Stimulated activated naive CD4-positive, alpha-beta T cell (primary cell): ENCODE data around the gene PSMA5.
"Not testable (repeated sequence)": the region's sequence is repeated elsewhere in the genome, so short reads cannot be mapped to it uniquely, and the experiment has no call there.

Experiments used
- DNase-seq, 6 experiments: peaks; one replicate each; lab custom pipeline; 2025; lab: John Stamatoyannopoulos, UW

Gene PSMA5

GRCh38 chr1:109392037-109392787, 34.0 kb downstream of the PSMA5 start:
- DNase-seq = no peak

DNA sequence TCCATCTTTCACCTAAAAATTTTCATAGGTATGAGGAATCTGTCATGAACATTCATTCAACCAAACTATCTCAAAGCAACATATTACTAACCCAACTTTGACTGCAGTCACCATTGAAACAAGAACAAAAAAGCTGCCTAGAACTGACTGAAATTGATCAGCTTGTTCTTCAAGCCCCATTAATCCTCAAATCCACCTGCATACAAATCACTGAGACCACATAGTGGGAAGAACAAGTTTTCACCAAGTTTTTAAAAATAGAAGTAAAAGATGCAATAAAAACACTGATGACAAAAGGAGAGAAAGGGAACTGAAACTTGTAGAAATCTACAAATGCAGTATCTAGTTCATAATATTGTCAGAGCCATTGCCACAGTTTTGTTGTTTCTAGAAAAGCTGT, 34.6 kb downstream of the PSMA5 start:
- DNase-seq = no peak

- no peak for DNase-seq
Observed at GRCh38 chr1:109391157-109391556, 35.1 kb downstream of the PSMA5 start.

GRCh38 chr1:109389638-109390341, 36.5 kb downstream of the PSMA5 start:
- no peak for DNase-seq

DNA sequence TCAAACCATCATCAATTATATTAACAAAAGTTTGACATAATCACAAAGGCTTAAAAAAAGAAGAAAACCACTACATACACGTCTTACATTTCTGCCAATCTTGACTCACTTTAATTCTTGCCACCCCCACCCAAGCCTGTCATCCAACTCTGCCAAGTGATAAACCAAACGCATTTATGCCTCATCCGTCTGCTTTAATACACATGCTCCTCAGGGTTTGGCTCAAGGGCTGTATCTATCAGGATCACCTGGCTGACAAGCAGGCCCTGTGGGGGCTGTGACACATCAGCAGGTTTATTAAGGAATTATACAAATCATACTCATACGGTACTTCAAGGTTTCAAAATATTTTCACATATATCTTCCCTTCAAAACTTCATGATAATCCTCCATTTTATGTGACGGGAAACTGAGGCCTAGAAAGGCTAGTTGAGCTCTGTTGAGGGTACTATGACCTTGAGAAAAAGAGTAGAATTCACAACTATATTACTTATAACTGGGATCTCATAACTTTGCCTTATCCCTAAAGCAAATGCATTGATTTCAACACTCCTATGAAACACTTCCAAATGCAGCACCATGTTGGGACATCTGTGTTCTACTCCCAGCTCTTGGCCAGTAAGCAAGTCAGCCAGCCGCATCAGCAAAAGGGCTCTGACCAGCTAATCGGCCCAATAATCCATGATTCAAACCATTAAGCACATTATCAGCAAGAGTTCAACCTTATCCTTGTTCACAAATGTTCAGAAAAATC, 37.2 kb downstream of the PSMA5 start:
- no peak for DNase-seq

- no peak for DNase-seq
Observed at GRCh38 chr1:109388208-109388711, 38.0 kb downstream of the PSMA5 start.

DNA sequence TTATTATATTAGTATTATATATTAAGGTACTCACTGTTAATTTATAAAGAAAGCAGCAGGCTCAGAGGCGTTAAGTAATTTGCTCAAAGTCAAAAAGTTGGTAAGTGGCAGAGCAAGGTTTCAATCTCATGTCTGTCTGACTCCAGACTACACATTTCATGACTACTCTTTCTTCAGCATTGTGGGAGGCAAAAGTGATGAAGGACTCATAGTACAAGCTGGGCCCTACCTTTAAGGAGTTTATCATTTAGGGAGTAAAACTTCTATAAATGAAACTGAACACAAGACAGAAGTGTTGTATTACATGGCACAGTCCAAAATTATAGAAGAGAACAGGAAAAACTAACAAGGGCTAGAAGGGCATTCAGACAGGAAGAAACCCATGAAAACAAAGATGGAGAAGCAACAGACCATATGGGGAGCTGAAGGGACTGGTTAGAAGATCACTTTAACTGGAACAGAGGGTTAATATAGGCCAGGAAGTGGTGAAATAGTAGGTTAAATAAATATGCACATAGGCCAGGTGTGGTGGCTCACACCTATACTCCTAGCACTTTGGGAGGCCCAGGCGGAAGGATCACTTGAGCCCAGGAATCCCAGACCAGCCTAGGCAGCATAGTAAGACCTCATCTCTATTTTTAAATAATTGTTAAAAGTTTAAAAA, 40.1 kb downstream of the PSMA5 start:
- DNase-seq = no peak

DNA sequence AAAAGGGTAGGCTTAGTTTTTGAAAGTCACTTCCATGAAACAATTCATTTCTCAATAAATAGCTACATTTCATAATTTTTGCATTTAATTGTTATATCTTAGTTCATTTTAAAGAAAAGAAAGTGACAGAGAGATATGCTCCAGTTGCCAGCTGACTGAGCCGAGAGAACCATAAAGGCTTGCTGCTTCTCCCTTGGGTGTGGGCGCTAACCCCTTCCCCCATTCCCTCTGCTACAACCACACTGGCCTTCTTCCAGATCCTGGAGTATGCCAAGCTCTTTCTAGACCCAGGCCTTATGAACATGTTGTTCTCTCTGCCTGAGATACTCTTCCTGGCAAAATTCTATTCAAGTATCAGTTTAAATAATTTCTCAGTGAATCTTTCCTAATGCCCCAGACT, 40.8 kb downstream of the PSMA5 start:
- DNase-seq = no peak

DNA sequence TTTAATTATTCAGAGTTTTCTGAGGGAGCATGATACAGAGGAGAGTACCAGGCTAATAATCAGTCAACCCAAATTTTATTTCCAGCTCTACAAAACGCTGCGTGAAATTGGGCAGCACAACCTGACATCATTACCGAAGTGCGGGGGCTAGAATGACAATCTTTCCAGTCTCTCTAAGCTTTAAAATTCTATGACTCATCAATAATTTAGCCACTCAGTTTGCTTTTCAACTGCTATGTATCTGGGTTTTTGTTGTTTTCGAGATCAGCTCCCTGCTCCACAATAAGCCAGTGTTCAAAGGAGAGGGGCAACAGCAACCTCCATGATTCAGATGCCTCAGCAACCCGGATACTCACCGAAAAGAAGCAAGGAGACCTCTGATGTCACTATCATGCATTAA, 42.4 kb downstream of the PSMA5 start:
- DNase-seq = no peak

DNA sequence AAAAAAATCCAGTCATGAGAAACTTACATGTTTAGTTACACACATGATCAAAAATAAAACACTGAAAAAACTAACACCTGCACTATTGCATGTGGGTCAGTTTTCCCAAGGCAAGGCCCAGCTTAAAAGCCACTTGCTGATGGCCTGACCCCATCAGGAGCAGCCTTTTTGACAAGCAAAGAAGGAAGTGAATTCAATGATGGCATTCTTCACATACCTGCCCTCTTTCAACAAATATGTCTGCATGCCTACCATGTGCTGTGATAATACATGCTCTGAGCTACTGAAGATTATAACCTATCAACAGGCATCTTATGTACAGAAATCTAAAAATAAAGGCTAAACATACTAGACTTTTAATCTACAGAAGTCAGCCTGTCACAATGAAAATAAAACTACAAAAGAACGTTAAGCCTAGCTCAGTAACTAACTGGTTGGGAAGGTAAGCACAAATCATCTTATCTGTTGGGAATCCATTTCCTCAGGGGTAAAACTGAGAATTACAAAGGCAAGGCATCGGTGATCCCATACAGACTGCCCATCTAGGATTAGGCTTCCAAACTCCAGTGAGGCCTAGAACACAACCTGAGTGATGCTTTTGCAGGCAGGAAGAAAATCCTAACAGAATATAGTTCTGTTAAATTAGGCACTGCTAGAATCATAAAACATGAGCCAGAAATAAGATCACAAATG, 43.0 kb downstream of the PSMA5 start:
- no peak for DNase-seq

DNA sequence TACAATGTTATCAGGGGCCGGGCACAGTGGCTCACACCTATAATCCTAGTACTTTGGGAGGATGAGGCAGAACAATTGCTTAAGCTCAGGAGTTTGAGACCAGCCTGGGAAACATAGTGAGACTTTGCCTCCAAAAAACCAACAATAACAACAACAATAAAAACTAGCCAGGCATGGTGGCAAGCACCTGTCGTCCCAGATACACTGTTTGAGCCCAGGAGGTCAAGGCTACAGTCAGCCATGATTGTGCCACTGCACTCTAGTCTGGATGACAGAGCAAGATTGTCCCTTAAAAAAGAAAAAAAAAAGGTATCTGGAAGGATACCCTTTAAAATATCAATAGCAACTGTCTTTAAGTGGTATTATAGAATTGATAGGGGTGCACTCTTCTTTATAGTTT, 44.7 kb downstream of the PSMA5 start:
- no peak for DNase-seq

DNA sequence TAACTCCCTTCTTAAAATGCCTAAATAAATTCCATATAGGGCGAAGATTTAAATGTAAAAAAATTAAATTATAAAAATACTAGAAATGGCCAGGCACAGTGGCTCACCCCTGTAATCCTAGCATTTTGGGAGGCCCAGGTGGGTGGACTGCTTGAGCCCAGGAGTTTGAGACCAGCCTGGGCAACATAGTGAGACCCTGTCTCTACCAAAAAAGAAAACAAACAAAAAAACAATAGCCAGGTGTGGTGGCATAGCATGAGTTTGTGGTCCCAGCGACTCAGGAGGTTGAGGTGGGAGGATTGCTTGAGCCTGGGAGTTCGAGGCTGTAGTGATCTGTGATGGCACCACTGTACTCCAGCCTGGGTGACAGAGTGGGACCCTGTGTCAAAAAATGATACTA, 46.3 kb downstream of the PSMA5 start:
- no peak for DNase-seq

GRCh38 chr1:109379422-109379821, 46.8 kb downstream of the PSMA5 start:
- no peak for DNase-seq

DNA sequence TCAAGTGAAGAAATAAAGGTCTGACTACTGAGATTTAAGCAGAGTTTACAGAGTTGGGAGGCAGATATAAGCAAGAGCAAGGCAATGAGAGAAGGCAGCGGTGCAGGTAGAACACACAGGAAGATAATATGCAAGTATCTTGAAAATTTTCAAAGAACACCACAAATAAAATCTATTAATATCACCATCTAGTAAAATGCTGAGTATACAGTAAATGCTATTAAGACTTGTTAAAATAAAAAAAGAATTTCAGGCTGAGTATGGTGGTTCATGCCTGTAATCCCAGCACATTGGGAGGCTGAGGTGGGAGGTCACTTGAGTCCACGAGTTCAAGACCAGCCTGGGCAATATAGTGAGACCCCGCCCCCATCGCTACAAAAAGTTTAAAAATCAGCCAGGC, 48.5 kb downstream of the PSMA5 start:
- no peak for DNase-seq

DNA sequence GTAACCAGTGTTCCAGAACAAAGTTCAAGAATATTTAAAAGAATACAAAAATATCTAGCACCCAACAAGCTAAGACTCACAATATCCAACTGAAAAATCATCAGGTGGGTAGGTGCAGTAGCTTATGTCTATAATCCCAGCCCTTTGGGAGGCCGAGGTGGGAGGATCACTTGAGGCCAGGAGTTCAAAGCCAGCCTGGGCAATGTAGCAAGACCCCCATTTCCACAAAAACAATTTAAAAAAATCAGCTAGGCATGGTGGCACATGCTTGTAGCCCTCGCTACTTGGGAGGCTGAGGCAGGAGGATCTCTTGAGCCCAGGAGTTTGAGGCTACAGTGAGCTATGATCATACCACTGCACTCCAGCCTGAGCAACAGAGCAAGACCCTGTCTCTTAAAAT, 52.6 kb downstream of the PSMA5 start:
- DNase-seq = not testable (repeated sequence)

DNA sequence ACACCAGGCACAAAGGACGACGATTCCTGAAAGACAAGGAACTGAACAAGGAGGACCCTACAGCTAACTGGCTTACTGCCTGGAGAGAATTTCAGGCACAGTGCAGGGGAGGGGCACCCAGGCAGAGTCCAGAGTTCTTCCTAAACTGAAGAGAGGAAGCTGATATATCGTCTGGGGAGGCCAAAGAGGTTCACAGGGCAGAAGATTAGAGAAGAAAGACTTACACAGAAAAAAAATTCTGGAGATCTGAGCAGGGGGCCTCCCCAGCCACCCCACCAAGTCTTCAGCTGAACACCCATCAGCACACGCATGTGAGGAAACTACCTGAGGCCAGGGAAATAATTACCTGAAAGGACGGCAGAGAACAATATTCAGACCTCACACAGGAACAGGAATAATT, 53.1 kb downstream of the PSMA5 start:
- no peak for DNase-seq

- no peak for DNase-seq
Observed at GRCh38 chr1:109372281-109372680, 54.0 kb downstream of the PSMA5 start.

DNA sequence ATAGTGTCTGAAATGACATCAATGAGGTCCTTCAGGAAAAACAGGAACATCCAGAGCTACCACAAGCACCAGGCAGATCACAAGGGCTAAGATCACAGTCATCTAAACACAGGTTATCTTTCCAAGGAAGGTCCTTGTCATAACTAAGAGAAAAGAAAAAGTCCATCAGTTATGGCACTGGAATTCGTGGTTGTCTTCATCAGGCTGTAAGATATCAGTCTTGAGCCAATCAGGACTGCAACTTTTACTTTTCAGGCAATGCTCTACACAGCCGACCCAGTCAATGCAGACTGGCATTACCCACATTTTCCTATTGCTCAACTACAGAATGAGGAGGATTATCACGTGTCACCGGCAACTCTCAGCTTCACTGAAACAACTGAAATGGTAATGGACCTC, 54.9 kb downstream of the PSMA5 start:
- DNase-seq = no peak

GRCh38 chr1:109370712-109371340, 55.4 kb downstream of the PSMA5 start:
- DNase-seq = no peak

DNA sequence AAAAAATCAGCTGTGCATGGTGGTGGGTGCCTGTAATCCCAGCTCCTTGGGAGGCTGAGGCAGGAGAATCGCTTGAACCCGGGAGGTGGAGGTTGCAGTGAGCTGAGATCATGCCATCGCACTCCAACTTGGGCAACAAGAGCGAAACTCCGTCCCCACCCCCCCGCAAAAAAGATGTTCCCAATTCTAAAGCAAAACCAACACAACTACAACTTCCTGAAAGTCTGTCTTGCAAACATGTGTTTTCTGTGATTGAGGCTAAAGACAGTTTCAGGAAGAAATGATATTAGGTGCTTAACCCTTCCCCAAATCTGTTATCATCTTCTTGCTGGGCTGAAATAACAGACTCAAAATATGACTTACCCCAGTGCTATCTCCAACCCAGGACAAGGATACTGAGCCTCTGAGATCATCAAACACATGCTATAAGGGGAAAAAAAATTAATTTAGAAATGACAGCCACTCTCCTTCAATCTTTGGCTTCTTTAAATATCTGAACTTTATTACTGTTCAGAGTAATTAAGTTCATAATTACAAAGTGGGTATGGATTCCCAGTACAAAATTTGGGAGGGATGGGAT, 57.0 kb downstream of the PSMA5 start:
- DNase-seq = no peak

GRCh38 chr1:109368464-109368863, 57.8 kb downstream of the PSMA5 start:
- DNase-seq = no peak
